A673 (cell line): ENCODE data around the gene DMAC2L.

Experiments
- CTCF ChIP-seq: fragments of 300-800, 200-600 bp; sonication (generic); conservative IDR thresholded peaks from 2 replicates; pipeline ENCODE4 v1.5.1; 2017; ENCODE audit warnings: low read depth, mild to moderate bottlenecking, antibody characterized with exemption, low read length, moderate library complexity, mixed read lengths
- EZH2 ChIP-seq: fragments of 200-600 bp; sonication (generic); IDR thresholded peaks from 2 replicates; pipeline ENCODE4 v1.6.1; 2017; ENCODE audit warnings: borderline replicate concordance, low read depth, mild to moderate bottlenecking, mixed read lengths, antibody characterized with exemption, low read length; ENCODE audit not compliant: poor library complexity, severe bottlenecking

- no peak for TF ChIP-seq CTCF
- TF ChIP-seq EZH2: no peak
Observed at GRCh38 chr14:50308363-50308915, 3.7 kb upstream of the DMAC2L start.
